BJ (cell line): Measurements from ENCODE around the gene CEP85. TPM values are rescaled to one million over a fixed set of nuclear protein-coding genes. Genes with fewer than 3 reads are reported as not detected.

Experiments used
- CTCF ChIA-PET: fragments of 350-600 bp; formaldehyde crosslinking; extraction: SDS; loops from one replicate; lab custom pipeline; 2021; ENCODE audit warnings: antibody characterized with exemption, inconsistent platforms; lab: Yijun Ruan, JAX
- POLR2A ChIA-PET: fragments of 300-600 bp; sonication (Branson Sonifier 250); formaldehyde crosslinking; extraction: SDS; loops from one replicate; lab custom pipeline; 2021; ENCODE audit warnings: antibody characterized with exemption; lab: Charles Lee
- DNase-seq: peaks from one replicate; pipeline ENCODE4 v3.0.0-alpha.2; 2011; ENCODE audit warnings: low read depth
- H3K27me3 ChIP-seq: 2 replicates; pipeline ENCODE4 v1.6.0; 2011; ENCODE audit warnings: low read length; ENCODE audit not compliant: control insufficient read depth, insufficient read depth
- H3K36me3 ChIP-seq: 2 replicates; pipeline ENCODE4 v1.5.1; 2011; ENCODE audit warnings: low read length; ENCODE audit not compliant: control insufficient read depth, insufficient read depth
- H3K4me3 ChIP-seq: 2 replicates; pipeline ENCODE4 v1.5.1; 2011; ENCODE audit warnings: low read depth, mild to moderate bottlenecking, control low read depth, low read length
- CTCF ChIP-seq: IDR thresholded peaks from 2 replicates; pipeline ENCODE4 v1.5.1; 2011; ENCODE audit warnings: low read depth, mild to moderate bottlenecking, control low read depth, inconsistent platforms, low read length, moderate library complexity; ENCODE audit not compliant: insufficient read depth
- polyA plus RNA-seq: library from polyadenylated mRNA; depleted of rRNA; stranded (reverse); fragments of >200 nt; gene quantifications from 2 replicates; pipeline ENCODE4 v1.2.3, GENCODE V29; 2011

The CEP85 gene
- polyA plus RNA-seq, 1 experiment = 10.8 TPM

- Histone ChIP-seq H3K4me3 (peak overlapping the region; percentile 64), H3K27me3 (no peaks in the 10 kb centered on the region), H3K36me3 (no peaks in the 10 kb centered on the region)
- TF ChIP-seq CTCF = peak; percentile 19; the same call in 1 of the 2 replicates
- POLR2A ChIA-PET = no interaction called here
- CTCF ChIA-PET = interaction anchor here (0.7 to 4.7 kb wide), 27 partner anchors 9 to 199 kb away, joined by 3 to 46 read pairs (median 5); partner anchors contain the start of genes C1orf232, SH3BGRL3, ZNF593 and ZNF593OS
- DNase-seq = no peak
Observed at GRCh38 chr1:26234644-26235370, 807 bp downstream of the CEP85 start.

GRCh38 chr1:26237230-26237966 is 3.4 kb downstream of the CEP85 start:
- TF ChIP-seq CTCF = no peak
- no peaks in the 10 kb centered on the region for H3K36me3 ChIP-seq
- H3K27me3 ChIP-seq = no peaks in the 10 kb centered on the region
- no peak overlapping the region for H3K4me3 ChIP-seq
- DNase-seq = no peak
- ChIA-PET POLR2A (no interaction called here), CTCF (interaction anchor here (1.1 to 1.6 kb wide), 3 partner anchors 38 to 180 kb away, joined by 3 read pairs; no protein-coding TSS in a partner anchor)

- no peak overlapping the region for H3K4me3 ChIP-seq
- CTCF ChIA-PET = interaction anchor here (0.7 kb wide), 1 partner anchor 12 kb away, joined by 3 read pairs; no protein-coding TSS in a partner anchor
- TF ChIP-seq CTCF = no peak
- H3K36me3 ChIP-seq = no peaks in the 10 kb centered on the region
- H3K27me3 ChIP-seq = no peaks in the 10 kb centered on the region
- POLR2A ChIA-PET = no interaction called here
- DNase-seq = no peak
Observed at GRCh38 chr1:26239936-26240335, 5.9 kb downstream of the CEP85 start.

GRCh38 chr1:26252718-26253117 is 18.7 kb downstream of the CEP85 start:
- ChIA-PET CTCF (interaction anchor here (1.1 to 1.3 kb wide), 2 partner anchors 12 to 19 kb away, joined by 3 to 4 read pairs; partner anchors contain the start of gene CEP85), POLR2A (no interaction called here)
- Histone ChIP-seq H3K36me3 (peaks cover 3% of the 10 kb centered on the region; the same call in 1 of the 2 replicates), H3K4me3 (no peak overlapping the region), H3K27me3 (no peaks in the 10 kb centered on the region)
- DNase-seq = no peak
- no peak for TF ChIP-seq CTCF

- DNase-seq = no peak
- Histone ChIP-seq H3K27me3 (no peaks in the 10 kb centered on the region), H3K4me3 (no peak overlapping the region), H3K36me3 (peaks cover 5% of the 10 kb centered on the region)
- POLR2A ChIA-PET = no interaction called here
- TF ChIP-seq CTCF = no peak
- CTCF ChIA-PET = interaction anchor here (1.2 to 2.0 kb wide), 2 partner anchors 20 to 21 kb away, joined by 4 to 5 read pairs; partner anchors contain the start of gene CEP85
Observed at GRCh38 chr1:26254404-26254803, 20.4 kb downstream of the CEP85 start.
